MM.1S (cell line): Measurements from ENCODE around the gene SAV1.

Experiments used
- CTCF ChIP-seq: fragments of 300-600 bp; sonication (generic); IDR thresholded peaks from 2 replicates; pipeline ENCODE4 v1.5.1; 2016; ENCODE audit warnings: antibody characterized with exemption, low read length, mixed read lengths
- EZH2phosphoT487 ChIP-seq: fragments of 300-600 bp; sonication (generic); IDR thresholded peaks from 2 replicates; pipeline ENCODE4 v1.6.1; 2018; ENCODE audit warnings: antibody characterized with exemption, low read length

GRCh38 chr14:50647753-50648152 lies 20.4 kb downstream of the SAV1 start:
- no peak for TF ChIP-seq CTCF
- no peak for TF ChIP-seq EZH2phosphoT487
